ENCODE data around the gene MTIF3.

The MTIF3 gene

GRCh38 chr13:27423333-27423732 lies 27.0 kb downstream of the MTIF3 start:
- TF ChIP-seq CTCF (IDR thresholded peaks at IDR 0.05; ENCODE audit: low read depth, low read length) = no peak
- no peak overlapping the region for H3K4me3 ChIP-seq (ENCODE audit: low read depth, low read length)
- in situ Hi-C loops (cut with HindIII; ENCODE audit: low sequenced_read_pairs) = no loop called here
- DNase-seq (ENCODE audit: low read depth, low spot score) = no peak

GRCh38 chr13:27421101-27421871 lies 29.1 kb downstream of the MTIF3 start:
- in situ Hi-C loops (cut with HindIII; ENCODE audit: low sequenced_read_pairs) = no loop called here

GRCh38 chr13:27419328-27419727 lies 31.0 kb downstream of the MTIF3 start:
- no peak for DNase-seq (ENCODE audit: low read depth, low spot score)
- H3K4me3 ChIP-seq (ENCODE audit: low read depth, low read length) = no peak overlapping the region
- in situ Hi-C loops (cut with HindIII; ENCODE audit: low sequenced_read_pairs) = no loop called here
- TF ChIP-seq CTCF (IDR thresholded peaks at IDR 0.05; ENCODE audit: low read depth, low read length) = no peak

More at GRCh38 chr13:27421101-27421871, 29.1 kb downstream of the MTIF3 start:
- no peak for TF ChIP-seq CTCF (IDR thresholded peaks at IDR 0.05; ENCODE audit: low read depth, low read length)
- no peak for DNase-seq (ENCODE audit: low read depth, low spot score)
- no peak overlapping the region for H3K4me3 ChIP-seq (ENCODE audit: low read depth, low read length)

GRCh38 chr13:27415116-27415515 lies 35.2 kb downstream of the MTIF3 start:
- no peak for DNase-seq (ENCODE audit: low read depth, low spot score)
- in situ Hi-C loops (cut with HindIII; ENCODE audit: low sequenced_read_pairs) = no loop called here
- H3K4me3 ChIP-seq (ENCODE audit: low read depth, low read length) = no peak overlapping the region
- TF ChIP-seq CTCF (IDR thresholded peaks at IDR 0.05; ENCODE audit: low read depth, low read length) = no peak

GRCh38 chr13:27411341-27411740 lies 39.0 kb downstream of the MTIF3 start:
- no peak for DNase-seq (ENCODE audit: low read depth, low spot score)
- in situ Hi-C loops (cut with HindIII; ENCODE audit: low sequenced_read_pairs) = no loop called here
- no peak overlapping the region for H3K4me3 ChIP-seq (ENCODE audit: low read depth, low read length)
- TF ChIP-seq CTCF (IDR thresholded peaks at IDR 0.05; ENCODE audit: low read depth, low read length) = no peak

- H3K4me3 ChIP-seq (ENCODE audit: low read depth, low read length) = no peak overlapping the region
- TF ChIP-seq CTCF (IDR thresholded peaks at IDR 0.05; ENCODE audit: low read depth, low read length) = no peak
- DNase-seq (ENCODE audit: low read depth, low spot score) = no peak
- in situ Hi-C loops (cut with HindIII; ENCODE audit: low sequenced_read_pairs) = no loop called here
Observed at GRCh38 chr13:27409013-27409412, 41.4 kb downstream of the MTIF3 start.

Data from astrocyte of the spinal cord (primary cell).